Measurements from ENCODE around the gene UTS2B.

UTS2B gene

DNA sequence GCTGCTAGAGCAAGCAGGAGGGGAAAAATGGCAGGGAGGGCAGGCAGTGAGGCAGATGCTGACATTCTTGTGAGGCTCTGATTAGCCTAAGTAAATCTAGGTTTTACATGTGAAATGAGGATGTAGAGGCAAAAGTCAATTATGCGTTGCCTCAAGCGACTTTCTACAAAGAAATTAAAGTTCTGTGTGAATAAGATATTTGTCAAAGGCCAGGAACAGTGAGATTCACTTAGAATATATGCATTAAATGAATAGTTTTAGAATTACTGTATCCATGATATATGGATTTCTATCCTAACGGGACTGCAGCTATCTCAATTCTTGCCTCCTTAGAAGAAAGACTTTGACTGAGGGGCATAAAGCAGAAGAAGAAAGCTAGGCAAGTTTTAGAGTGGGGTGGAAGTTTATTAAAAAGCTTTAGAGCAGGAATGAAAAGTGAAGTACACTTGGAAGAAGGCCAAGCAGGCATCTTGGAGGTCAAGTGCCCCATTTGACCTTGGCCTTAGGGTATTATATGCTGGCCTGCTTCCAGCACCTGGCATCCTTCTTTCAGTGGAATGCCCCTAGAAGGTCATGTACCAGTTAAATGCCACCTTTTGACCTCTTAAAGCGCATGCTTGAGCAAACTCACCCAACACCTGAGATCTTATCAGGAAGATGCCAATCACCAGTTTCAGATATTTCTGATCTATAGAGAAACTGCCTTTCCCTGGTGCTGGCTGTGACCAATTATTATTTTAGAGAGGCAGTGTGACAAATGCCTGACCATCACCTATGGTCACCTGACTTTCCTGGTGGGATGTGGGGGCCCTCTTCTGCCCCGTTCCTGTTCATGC is 93.1 kb downstream of the UTS2B start:
- DNase-seq = no peak

DNA sequence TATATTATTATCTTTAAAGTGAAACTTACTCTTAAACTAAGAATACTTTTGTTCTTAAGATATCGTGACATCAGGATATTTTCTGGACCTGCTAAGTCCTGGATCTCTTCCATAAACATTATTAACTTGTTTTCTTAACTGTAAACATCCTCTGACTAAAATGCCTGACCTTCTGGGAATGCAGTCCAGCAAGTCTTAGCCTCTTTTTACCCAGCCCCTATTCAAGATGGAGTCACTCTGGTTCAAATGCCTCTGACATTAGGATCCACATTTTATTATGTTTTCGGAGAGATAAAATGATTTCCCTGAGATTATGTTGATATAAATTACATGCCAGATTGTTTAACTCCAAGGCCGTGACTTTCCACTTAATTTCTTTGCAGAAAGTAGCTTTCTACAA is 93.7 kb downstream of the UTS2B start:
- no peak for DNase-seq

DNA sequence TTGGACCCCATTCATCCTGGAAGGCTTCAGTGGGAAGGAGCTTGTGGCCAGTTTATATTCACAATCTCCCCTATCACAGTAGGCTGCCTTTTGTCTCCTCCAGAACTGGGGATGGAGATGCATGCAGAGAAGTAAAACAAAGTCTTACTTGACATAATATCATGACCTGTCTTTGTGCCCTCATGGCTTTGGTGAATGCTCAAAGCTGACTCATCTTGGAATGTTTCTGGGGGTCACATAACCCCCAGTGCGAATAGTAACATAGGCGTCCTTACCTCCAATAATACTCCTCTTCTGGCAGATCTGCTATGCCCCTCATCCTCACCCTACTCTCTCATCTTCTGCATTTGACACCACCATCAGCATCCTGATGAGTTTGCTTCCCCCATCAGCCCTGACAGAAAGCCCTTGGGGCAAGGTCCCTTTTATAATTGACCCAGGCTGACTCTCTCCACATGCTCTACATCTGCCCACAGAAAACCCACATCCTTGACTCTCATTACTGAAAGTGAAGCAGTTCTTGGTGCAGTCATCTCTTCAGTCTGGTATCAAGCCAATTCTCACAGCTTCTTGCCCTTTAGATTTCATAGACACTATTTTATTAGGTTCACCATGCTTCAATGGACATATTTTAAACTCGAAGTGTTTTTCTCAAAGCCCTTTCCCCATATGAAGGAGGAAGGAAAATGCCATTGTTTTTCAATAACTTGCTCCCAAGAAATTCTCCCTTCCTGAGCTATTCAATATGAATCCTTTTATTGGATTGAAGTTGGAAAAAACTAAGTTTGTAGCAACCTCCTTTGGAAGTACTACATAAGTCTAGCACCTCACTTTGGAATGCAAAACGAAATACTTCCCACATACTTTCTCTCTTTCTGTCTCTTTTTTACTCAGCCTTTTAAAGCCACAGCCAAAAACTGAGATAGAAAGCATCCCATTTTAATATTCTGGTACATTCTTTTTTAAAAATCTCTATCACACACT is 94.7 kb downstream of the UTS2B start:
- no peak for DNase-seq

DNA sequence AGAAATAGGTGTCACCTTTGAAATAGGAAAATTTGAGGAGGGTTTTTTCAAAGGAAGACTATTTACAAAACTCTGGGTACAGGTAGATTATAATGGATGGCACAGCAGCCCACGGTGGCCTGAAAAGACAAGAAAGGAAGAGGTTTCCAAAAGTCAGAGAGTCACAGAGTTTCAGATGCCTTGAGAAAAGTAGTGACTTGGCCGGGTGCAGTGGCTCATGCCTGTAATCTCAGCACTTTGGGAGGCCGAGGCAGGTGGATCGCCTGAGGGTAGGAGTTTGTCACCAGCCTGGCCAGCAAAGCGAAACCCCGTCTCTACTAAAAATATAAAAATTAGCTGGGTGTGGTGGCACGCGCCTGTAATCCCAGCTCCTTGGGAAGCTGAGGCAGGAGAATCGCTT is 96.1 kb downstream of the UTS2B start:
- DNase-seq = no peak

DNA sequence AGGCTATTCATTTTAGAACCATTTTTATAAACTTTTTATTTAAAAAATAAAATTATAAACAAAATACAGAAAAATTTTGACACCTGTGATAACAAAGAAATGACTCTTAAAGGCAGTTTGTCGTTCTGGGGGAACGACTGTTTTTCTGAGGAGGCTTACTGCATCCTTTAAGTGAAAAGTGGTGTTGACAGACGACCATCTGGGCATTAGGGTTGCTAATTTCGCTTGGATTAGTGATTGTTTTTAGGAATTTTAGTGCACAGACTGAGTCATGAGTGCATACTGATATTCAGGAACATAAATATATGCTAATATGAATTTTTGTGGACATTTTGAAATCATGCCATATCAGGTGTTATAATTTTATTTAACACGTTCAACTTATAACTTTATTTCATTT is 102.8 kb downstream of the UTS2B start:
- DNase-seq = no peak

DNA sequence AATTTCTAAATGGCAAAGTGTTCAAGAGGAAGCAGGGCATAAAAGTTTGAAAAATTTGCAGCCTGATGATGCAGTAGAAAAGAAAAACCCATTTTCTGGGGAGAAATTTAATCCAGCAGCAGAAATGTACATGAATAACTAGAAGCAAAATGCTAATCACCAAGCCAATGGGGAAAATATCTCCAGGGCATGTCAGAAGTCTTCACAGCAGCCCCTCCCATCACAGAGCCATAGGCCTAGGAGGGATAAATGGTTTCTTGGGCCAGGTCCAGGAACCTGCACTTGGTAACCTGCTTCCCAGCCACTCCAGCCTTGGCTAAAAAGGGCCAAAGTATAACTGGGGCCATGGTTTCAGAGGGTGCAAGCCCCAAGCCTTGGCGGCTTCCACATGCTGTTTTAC is 108.7 kb downstream of the UTS2B start:
- DNase-seq = no peak

DNA sequence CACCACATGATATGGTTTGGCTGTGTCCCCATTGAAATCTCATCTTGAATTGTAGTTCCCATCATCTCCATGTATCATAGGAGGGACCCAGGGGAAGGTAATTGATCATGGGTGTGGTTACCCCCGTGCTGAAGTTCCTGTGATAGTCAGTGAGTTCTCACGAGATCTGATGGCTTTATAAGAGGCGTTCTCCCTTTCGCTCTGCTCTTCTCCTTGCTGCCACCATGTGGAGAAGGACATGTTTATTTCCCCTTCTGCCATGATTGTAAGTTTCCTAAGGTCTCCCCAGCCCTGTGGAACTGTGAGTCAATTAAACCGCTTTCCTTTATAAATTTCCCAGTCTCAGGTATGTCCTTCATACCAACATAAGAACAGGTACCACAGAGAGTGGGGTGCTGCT is 109.4 kb downstream of the UTS2B start:
- DNase-seq = no peak

DNA sequence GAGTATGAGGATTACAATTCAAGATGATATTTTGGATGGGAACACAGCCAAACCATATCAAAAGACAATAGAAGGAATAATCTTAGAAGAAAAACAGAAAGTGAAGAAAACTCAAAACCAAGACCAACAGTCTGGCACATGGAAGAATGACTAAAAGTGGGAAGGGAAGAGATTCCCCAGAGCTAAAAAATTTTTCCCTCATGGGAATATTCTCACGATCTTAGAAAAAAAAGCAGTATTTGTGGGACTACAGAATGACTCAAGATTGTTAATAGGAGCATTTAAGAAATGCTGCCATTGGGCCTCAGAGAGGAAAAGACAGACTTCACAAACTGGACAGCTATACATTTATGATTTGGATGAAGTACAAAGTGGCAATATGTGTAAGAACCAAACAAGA is 113.0 kb downstream of the UTS2B start:
- no peak for DNase-seq
